H1 (cell line): ENCODE measurements around the gene PIM2. TPM values are rescaled to one million over a fixed set of nuclear protein-coding genes. Genes with fewer than 3 reads are reported as not detected.

Experiments
- CTCF ChIA-PET: fragments of 300-600 bp; sonication (Branson Sonifier 250); formaldehyde crosslinking; loops from one replicate; lab custom pipeline; 2021; ENCODE audit not compliant: partially characterized antibody; lab: Charles Lee
- POLR2A ChIA-PET: fragments of 300-600 bp; sonication (Branson Sonifier 250); formaldehyde crosslinking; loops from one replicate; lab custom pipeline; 2021; ENCODE audit warnings: inconsistent platforms; ENCODE audit not compliant: partially characterized antibody; lab: Charles Lee
- DNase-seq, 2 experiments: peaks; one replicate each; pipeline versions ENCODE4 v3.0.0 to v3.0.0-alpha.2; 2010 to 2022; ENCODE audit warnings: low spot score in 2 of 2, low read depth in 1 of 2, mixed read lengths in 1 of 2
- FAIRE-seq: peaks from 2 replicates; lab custom pipeline; 2011; peaks lifted over from hg19 to GRCh38; lab: Jason Lieb, UNC
- H2AFZ ChIP-seq: 2 replicates; pipeline ENCODE4 v1.8.1; 2012; ENCODE audit warnings: low read length, inconsistent platforms
- H2AK5ac ChIP-seq: 2 replicates; pipeline ENCODE4 v1.6.1; 2013; ENCODE audit warnings: low read depth, low read length
- H2BK120ac ChIP-seq: replicated peaks from 2 replicates; pipeline ENCODE3; 2013; ENCODE audit warnings: low read depth, low read length, inconsistent platforms
- H2BK12ac ChIP-seq: 2 replicates; pipeline ENCODE4 v1.6.1; 2013; ENCODE audit warnings: low read depth, low read length
- H2BK15ac ChIP-seq: 2 replicates; pipeline ENCODE4 v1.6.1; 2013; ENCODE audit warnings: low read length
- H2BK20ac ChIP-seq: 2 replicates; pipeline ENCODE4 v1.6.1; 2013; ENCODE audit warnings: low read length
- H2BK5ac ChIP-seq: 2 replicates; pipeline ENCODE4 v1.6.1; 2013; ENCODE audit warnings: low read depth, low read length
- H3K14ac ChIP-seq: 2 replicates; pipeline ENCODE4 v1.6.1; 2013; ENCODE audit warnings: inconsistent platforms; ENCODE audit not compliant: insufficient read length
- H3K18ac ChIP-seq: 2 replicates; pipeline ENCODE4 v1.6.1; 2013; ENCODE audit warnings: low read length; ENCODE audit errors: extremely low read depth
- H3K23ac ChIP-seq: 2 replicates; pipeline ENCODE4 v1.6.1; 2013; ENCODE audit warnings: inconsistent platforms; ENCODE audit not compliant: insufficient read length
- H3K23me2 ChIP-seq: 2 replicates; pipeline ENCODE4 v1.6.1; 2013; ENCODE audit warnings: low read depth, low read length
- H3K27ac ChIP-seq: 2 replicates; pipeline ENCODE4 v1.6.1; 2011; ENCODE audit warnings: low read depth, low read length, inconsistent platforms
- H3K27me3 ChIP-seq, 4 experiments: replicated peaks in 1 of 4; 1 replicate in 1 of 4; 2 replicates in 3 of 4; pipeline versions ENCODE4 v1.6.1 to v1.8.1; 2011 to 2013; ENCODE audit warnings: low read length in 3 of 4, mild to moderate bottlenecking in 3 of 4, inconsistent platforms in 2 of 4, mixed read lengths in 2 of 4, moderate library complexity in 1 of 4; ENCODE audit not compliant: control insufficient read depth in 3 of 4, insufficient read depth in 3 of 4; ENCODE audit errors: extremely low read depth in 1 of 4
- H3K36me3 ChIP-seq, 4 experiments: 2 replicates each; pipeline versions ENCODE4 v1.6.1 to v1.8.1; 2011 to 2013; ENCODE audit warnings: mild to moderate bottlenecking in 4 of 4, low read length in 3 of 4, moderate library complexity in 2 of 4, control low read depth in 1 of 4, inconsistent platforms in 1 of 4; ENCODE audit not compliant: insufficient read depth in 4 of 4, control insufficient read depth in 2 of 4
- H3K4ac ChIP-seq: replicated peaks from 2 replicates; pipeline ENCODE3; 2013; ENCODE audit warnings: low read length, low read depth, mixed read lengths, inconsistent platforms; ENCODE audit not compliant: insufficient read length
- H3K4me1 ChIP-seq, 4 experiments: replicated peaks in 1 of 4; 1 replicate in 1 of 4; 2 replicates in 3 of 4; pipeline versions ENCODE4 v1.6.1 to v1.8.1; 2011 to 2013; ENCODE audit warnings: low read length in 3 of 4, inconsistent platforms in 2 of 4, mixed read lengths in 1 of 4; ENCODE audit not compliant: insufficient read depth in 4 of 4, control insufficient read depth in 3 of 4
- H3K4me2 ChIP-seq, 2 experiments: 2 replicates each; pipeline versions ENCODE4 v1.6.1 to v1.8.1; 2011 to 2013; ENCODE audit warnings: low read depth in 2 of 2, low read length in 2 of 2, control low read depth in 1 of 2, inconsistent platforms in 1 of 2, mild to moderate bottlenecking in 1 of 2; ENCODE audit not compliant: insufficient read depth in 1 of 2
- H3K4me3 ChIP-seq, 4 experiments: fragments of 200-600, 300-600 bp in 1 of 4; sonication (generic), shearing (Covaris generic), sonication (Bioruptor Twin) in 1 of 4; 2 replicates each; pipeline versions ENCODE4 v1.5.1 to v1.8.1; 2011 to 2016; ENCODE audit warnings: low read length in 4 of 4, low read depth in 3 of 4, control low read depth in 2 of 4, inconsistent platforms in 2 of 4, mild to moderate bottlenecking in 2 of 4, mixed read lengths in 1 of 4, moderate library complexity in 1 of 4; ENCODE audit not compliant: insufficient read depth in 2 of 4; ENCODE audit errors: extremely low read depth in 1 of 4
- H3K56ac ChIP-seq: replicated peaks from 2 replicates; pipeline ENCODE3; 2013; ENCODE audit warnings: low read depth, mild to moderate bottlenecking, mixed read lengths, low read length, inconsistent platforms; ENCODE audit not compliant: insufficient read length
- H3K79me1 ChIP-seq: 2 replicates; pipeline ENCODE4 v1.6.1; 2013; ENCODE audit warnings: low read depth, low read length, control low read depth
- H3K79me2 ChIP-seq, 2 experiments: 2 replicates each; pipeline versions ENCODE4 v1.6.1 to v1.8.1; 2012 to 2013; ENCODE audit warnings: low read length in 2 of 2, mild to moderate bottlenecking in 2 of 2, inconsistent platforms in 1 of 2; ENCODE audit not compliant: insufficient read depth in 2 of 2, control insufficient read depth in 1 of 2
- H3K9ac ChIP-seq, 4 experiments: replicated peaks in 1 of 4; 1 replicate in 1 of 4; 2 replicates in 3 of 4; pipeline versions ENCODE4 v1.6.1 to v1.8.1; 2011 to 2013; ENCODE audit warnings: low read depth in 3 of 4, low read length in 3 of 4, control low read depth in 2 of 4, mild to moderate bottlenecking in 2 of 4, moderate library complexity in 2 of 4, inconsistent platforms in 1 of 4; ENCODE audit errors: extremely low read depth in 1 of 4
- H3K9me3 ChIP-seq, 2 experiments: 2 replicates each; pipeline versions ENCODE4 v1.6.1 to v1.8.1; 2012 to 2013; ENCODE audit warnings: mild to moderate bottlenecking in 2 of 2, moderate library complexity in 2 of 2, control low read depth in 1 of 2, inconsistent platforms in 1 of 2, low read depth in 1 of 2, low read length in 1 of 2, mixed read lengths in 1 of 2; ENCODE audit not compliant: insufficient read depth in 2 of 2
- H4K20me1 ChIP-seq, 2 experiments: replicated peaks in 1 of 2; 2 replicates each; pipeline versions ENCODE3 to v1.8.1; 2011 to 2013; ENCODE audit warnings: inconsistent platforms in 2 of 2, low read length in 2 of 2, mild to moderate bottlenecking in 1 of 2; ENCODE audit not compliant: insufficient read depth in 2 of 2, control insufficient read depth in 1 of 2
- H4K5ac ChIP-seq: 2 replicates; pipeline ENCODE4 v1.6.1; 2013; ENCODE audit warnings: low read length, low read depth, mixed read lengths, inconsistent platforms; ENCODE audit not compliant: insufficient read length
- H4K8ac ChIP-seq: 2 replicates; pipeline ENCODE4 v1.8.0; 2013; ENCODE audit warnings: mild to moderate bottlenecking, moderate library complexity, low read length, inconsistent platforms; ENCODE audit not compliant: insufficient read depth; ENCODE audit errors: extremely low read depth
- H4K91ac ChIP-seq: replicated peaks from 2 replicates; pipeline ENCODE3; 2013; ENCODE audit warnings: low read length, mixed read lengths, inconsistent platforms; ENCODE audit not compliant: insufficient read length
- ATF3 ChIP-seq: IDR thresholded peaks from 2 replicates; pipeline ENCODE4 v1.6.1; 2011; ENCODE audit warnings: low read depth, mild to moderate bottlenecking, low read length; ENCODE audit not compliant: insufficient read depth
- SP4 ChIP-seq: IDR thresholded peaks from 2 replicates; pipeline ENCODE4 v1.6.1; 2012; ENCODE audit warnings: low read length, inconsistent platforms
- TAF7 ChIP-seq: optimal IDR thresholded peaks from 2 replicates; pipeline ENCODE3; 2011; ENCODE audit warnings: low read depth, mild to moderate bottlenecking, inconsistent platforms, low read length, moderate library complexity, borderline replicate concordance
- TCF12 ChIP-seq: IDR thresholded peaks from 2 replicates; pipeline ENCODE4 v1.6.1; 2011; ENCODE audit warnings: low read depth, mild to moderate bottlenecking, low read length
- WGBS, 2 experiments: shearing (Covaris generic) in 1 of 2; methylation state at CpG; one replicate each; pipeline versions ENCODE4 v1.1.6 to v1.1.7; 2013 to 2015; ENCODE audit warnings: low lambda C conversion rate in 2 of 2, mixed read lengths in 2 of 2, inconsistent platforms in 1 of 2, low coverage in 1 of 2, missing lambda C conversion rate in 1 of 2; ENCODE audit not compliant: insufficient replicate concordance in 2 of 2, insufficient coverage in 1 of 2, insufficient read length in 1 of 2; ENCODE audit errors: extremely low coverage in 1 of 2, missing lambda C conversion rate in 1 of 2; 5-methylcytosine and 5-hydroxymethylcytosine counted together
- polyA plus RNA-seq, 7 experiments: library from polyadenylated mRNA; depleted of rRNA in 3 of 7; stranded (reverse) in 5 of 7; unstranded in 2 of 7; fragments of >200 nt in 5 of 7; fragments of 200-250 nt in 2 of 7; gene quantifications; 1 replicate in 5 of 7; 2 replicates in 1 of 7; 4 replicates in 1 of 7; pipeline versions ENCODE4 v1.2.1 to v1.2.3, GENCODE V29; 2011 to 2013; ENCODE audit warnings: missing spikeins in 2 of 7, mixed read lengths in 2 of 7
- total RNA-seq: library from RNA; stranded (reverse); fragmentation: NEBNext Ultra II Directional; extraction: Animal tissue kit (Norgen Biotek cat#: 25700); gene quantifications from 2 replicates; pipeline ENCODE4 v1.2.1, GENCODE V29; 2021

The PIM2 gene
- total and polyA plus RNA-seq, 2 of the 8 experiments (the other 6 are each of a cell fraction or from before 2014, with no cell fraction given): 180 to 203 TPM

GRCh38 chrX:48903290-48903689 lies 15.5 kb downstream of the PIM2 start:
- 95% methylated on average over 6 of the region's 6 CpGs; no CpG with 5 or more reads in 1 of the 2 experiments for WGBS, 2 experiments

More at GRCh38 chrX:48903290-48903689, 15.5 kb downstream of the PIM2 start:
- no peak overlapping the region for H2BK12ac ChIP-seq
- H3K23me2 ChIP-seq: no peaks in the 10 kb centered on the region
- H3K36me3 ChIP-seq: peaks cover 6 to 33% (median 16%) of the 10 kb centered on the region in 4 experiments; a peak in 6 of 8 replicates
- H4K5ac ChIP-seq: no peak overlapping the region
- H2BK20ac ChIP-seq: no peak overlapping the region
- no peak for TF ChIP-seq TAF7
- no peak for TF ChIP-seq SP4
- TF ChIP-seq ATF3: no peak
- no peak for TF ChIP-seq TCF12
- no peak overlapping the region for H3K14ac ChIP-seq
- H4K20me1 ChIP-seq: peaks cover 0 to 3% of the 10 kb centered on the region in 2 experiments
- DNase-seq: no peak
- H3K27ac ChIP-seq: no peak overlapping the region
- H3K79me2 ChIP-seq: peaks cover 0 to 10% of the 10 kb centered on the region in 2 experiments; a peak in 1 of 4 replicates
- no peak overlapping the region for H3K4ac ChIP-seq
- H2BK5ac ChIP-seq: no peak overlapping the region
- no peak overlapping the region for H2BK15ac ChIP-seq
- no peak overlapping the region for H3K56ac ChIP-seq
- no peak overlapping the region for H3K18ac ChIP-seq
- H3K9me3 ChIP-seq: no peaks in the 10 kb centered on the region
- ChIA-PET CTCF (interaction anchor here (0.6 to 1.6 kb wide), 2 partner anchors 34 to 128 kb away, joined by 3 to 4 read pairs; no protein-coding TSS in a partner anchor), POLR2A (interaction anchor here (0.9 to 30.9 kb wide), 13 partner anchors 8 to 252 kb away, joined by 3 to 572 read pairs (median 4); partner anchors contain the start of gene SLC35A2)
- H3K79me1 ChIP-seq: no peaks in the 10 kb centered on the region
- no peak overlapping the region for H2AK5ac ChIP-seq
- no peaks in the 10 kb centered on the region for H3K27me3 ChIP-seq
- H2BK120ac ChIP-seq: no peak overlapping the region
- no peak overlapping the region for H3K4me2 ChIP-seq
- H4K8ac ChIP-seq: no peak overlapping the region
- H3K9ac ChIP-seq: no peak overlapping the region
- no peak overlapping the region for H2AFZ ChIP-seq
- no peak overlapping the region for H3K4me3 ChIP-seq
- no peak for FAIRE-seq
- no peak overlapping the region for H3K23ac ChIP-seq
- H4K91ac ChIP-seq: no peak overlapping the region
- peaks cover 0 to 6% (median 0%) of the 10 kb centered on the region in 4 experiments; a peak in 1 of 7 replicates for H3K4me1 ChIP-seq
